NCI-H2196 treated with DMSO at 0.1 percent for 48 hours (cell line): ENCODE data around the gene SEMA3G.

Experiments used
- DNase-seq: peaks from one replicate; lab custom pipeline; 2025; ENCODE audit not compliant: unreplicated experiment; lab: John Stamatoyannopoulos, UW

The SEMA3G gene

DNA sequence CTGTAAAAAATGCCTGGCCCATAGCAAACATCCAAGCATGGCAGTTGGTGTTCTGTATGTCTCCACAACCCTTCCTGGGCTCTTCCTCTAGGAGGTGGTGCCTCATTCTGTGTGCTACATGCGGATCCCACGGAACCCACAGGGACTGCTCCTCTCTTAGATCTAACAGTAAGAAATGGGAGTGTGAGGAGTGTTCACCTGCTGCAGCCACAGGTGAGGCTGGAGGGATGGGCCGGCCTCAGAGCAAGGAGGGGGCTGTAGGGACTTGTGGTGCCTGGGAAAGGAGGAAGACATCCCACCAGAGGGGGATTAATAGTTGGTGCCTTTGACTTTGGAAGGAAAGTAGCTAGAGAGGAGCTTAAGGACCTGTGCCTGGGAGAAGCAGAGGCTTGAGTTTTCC, 22.2 kb downstream of the SEMA3G start:
- DNase-seq: no peak

DNA sequence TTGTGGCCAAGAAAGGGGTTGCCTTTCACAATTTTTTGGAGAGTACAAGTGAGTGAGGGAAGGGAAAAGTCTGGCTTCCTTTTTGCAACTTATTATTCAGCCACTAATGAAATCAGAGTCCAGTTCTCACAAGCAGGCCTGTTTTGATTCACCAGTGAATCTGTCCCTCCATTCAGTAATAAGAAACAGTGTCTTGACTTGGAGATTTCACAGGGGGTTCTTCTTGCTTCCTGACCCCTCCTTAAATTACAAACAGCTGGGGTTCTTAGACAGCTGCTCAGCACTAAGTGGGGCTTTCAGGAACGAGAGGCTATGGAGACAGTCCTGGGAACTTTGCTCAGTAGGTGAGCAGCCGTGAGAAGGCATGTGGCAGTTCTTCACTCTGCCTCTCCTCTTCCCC, 24.5 kb downstream of the SEMA3G start:
- DNase-seq: no peak

DNA sequence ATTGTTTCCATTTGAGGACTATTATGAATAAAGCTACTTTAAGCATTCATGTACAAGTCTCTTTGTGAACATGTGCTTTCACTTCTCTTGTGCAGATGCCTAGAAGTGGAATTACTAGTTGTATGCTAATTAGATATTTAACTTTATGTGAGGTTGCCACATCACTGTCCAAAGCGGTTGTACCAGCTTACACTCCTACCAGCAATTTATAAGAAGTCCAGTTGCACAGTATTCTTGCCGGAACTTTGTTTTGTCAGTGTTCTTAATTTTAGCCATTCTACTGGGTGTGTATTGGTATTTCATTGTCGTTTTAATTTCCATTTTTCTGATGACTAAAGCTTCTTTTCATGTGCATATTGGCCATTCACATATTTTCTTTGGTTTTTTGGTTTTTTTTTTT, 29.1 kb downstream of the SEMA3G start:
- no peak for DNase-seq

DNA sequence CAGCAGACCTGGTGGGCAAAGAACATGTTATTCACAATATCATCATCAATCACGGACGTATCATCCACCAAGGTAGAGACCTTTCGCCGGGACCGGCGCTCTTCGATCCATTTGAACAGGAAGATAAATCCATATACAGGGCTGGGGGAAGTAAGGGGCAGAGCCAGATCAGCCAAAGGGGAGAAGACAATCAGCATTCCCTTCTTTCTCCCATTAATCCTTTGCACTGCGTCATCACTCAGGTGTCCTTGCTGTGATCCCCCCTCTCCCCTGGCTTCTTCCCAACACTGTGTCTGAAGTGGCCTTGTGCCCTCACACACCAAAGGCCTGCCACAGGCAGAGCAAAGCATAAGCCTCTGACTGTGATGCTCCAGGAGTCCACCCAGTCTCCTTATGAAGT, 36.4 kb downstream of the SEMA3G start:
- no peak for DNase-seq

DNA sequence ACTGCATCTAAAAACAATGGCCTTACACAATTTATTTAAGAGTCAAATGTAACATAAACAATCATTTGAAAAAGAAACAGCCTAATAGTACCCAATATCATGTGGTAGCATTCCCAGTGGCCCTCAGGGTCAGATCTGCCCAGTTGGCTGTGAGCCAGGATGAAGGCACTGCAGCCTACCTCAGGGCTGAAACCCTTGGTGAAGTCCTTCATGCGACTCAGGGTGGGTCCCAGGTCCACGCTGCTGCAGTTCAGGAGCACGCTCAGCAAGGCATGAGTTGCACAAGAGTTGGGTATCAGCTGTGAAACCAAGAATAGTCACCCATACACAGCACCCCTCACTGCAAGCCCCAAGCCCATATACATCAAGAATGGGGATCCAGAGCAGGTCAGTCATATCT, 37.1 kb downstream of the SEMA3G start:
- DNase-seq: no peak

DNA sequence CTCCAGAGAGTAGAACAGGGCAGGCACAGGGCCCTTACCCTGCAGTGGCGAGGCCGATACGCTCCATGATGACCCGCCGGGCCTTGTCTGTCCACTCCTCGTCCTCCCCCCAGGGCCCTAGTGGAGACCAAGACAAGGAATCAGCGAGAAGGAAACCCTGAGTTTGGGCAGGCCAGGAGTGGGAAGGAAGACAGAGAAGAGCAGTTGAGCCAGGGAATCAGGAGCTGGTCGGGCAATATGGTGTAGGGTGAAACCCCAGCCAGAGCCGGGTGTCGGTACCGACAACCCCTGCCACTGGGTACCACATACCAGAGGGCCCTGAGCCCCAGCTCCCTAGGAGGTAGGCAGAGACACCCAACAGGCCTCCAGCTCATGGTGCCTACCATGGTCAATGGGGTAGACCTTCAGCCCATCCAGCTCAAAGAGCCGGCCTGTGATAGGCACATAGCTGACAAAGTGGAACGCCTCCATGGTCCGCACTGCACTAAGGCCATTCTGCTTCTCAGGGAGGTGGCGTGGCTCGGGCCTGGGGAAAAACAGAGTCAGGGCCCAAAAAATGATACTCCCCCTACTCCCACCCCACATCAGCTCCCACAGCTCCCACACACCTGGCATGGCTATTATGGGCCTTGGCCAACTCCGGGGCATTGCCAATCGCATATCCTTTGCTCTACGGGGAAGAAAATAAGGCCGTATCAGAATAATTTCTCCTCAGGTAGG, 38.0 kb downstream of the SEMA3G start:
- DNase-seq: no peak

DNA sequence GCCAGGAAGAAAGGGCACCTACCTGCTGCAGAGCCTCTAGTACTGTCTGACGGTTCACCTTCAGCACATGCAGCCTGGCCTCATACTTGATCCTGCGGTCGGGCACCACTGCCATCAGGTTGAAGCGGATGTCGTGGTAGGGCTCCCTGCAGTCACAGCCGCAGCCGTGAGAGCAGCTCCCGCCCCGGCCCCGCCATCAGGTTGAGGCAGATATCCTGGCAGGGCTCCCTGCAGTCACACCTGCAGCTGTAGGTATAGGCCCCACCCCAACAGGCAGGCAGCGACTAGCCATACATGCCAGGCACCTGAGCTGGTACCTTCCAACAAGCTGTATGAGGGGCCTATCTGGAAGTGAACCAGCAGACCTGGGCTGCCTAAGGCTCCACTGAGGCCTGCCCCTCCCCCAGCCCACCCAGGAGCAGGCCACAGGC, 38.7 kb downstream of the SEMA3G start:
- DNase-seq: no peak

DNA sequence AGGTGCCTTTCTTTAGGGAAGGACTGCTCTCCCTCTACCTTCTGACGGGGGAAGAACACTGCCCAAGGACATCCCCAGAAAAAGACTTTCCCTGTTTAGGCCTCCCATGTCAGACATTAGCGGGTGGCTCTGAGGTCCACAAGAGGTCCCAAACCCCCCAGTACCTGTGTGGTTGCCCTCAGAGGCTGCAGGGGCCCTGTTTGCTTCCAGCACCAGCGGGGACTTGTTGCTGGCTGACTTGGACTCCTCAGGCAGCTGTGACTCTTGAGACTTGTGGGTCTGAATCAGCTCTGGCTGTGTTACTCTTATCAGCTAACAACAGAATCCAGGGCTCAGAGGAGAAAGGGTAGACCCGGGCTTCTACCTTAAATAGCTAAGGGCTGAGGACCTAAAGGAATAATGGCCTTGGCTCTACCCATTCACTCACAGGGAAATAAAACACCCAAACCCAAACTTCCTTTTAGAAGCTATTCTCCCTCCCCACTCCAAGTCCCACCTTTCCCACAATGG, 39.2 kb downstream of the SEMA3G start:
- no peak for DNase-seq

DNA sequence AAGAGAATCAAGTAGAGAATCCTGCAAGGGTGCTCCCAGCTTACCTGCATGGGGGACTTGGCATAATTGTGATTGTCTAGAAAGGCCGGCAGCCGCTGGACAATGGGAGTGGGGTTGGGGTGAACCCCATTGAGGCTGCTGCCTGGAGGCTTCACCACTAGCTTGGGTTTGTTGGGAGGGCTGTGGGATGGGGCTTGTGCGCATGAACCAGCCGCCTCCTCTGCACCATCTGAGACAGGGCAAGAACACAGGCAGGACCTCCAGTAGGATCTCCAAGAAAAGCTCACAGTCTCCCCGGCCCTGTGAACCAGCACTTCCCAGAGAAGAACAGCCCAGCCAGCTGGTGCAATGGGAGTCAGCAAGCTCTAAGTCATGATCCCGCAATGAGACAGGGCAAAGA, 39.8 kb downstream of the SEMA3G start:
- no peak for DNase-seq

DNA sequence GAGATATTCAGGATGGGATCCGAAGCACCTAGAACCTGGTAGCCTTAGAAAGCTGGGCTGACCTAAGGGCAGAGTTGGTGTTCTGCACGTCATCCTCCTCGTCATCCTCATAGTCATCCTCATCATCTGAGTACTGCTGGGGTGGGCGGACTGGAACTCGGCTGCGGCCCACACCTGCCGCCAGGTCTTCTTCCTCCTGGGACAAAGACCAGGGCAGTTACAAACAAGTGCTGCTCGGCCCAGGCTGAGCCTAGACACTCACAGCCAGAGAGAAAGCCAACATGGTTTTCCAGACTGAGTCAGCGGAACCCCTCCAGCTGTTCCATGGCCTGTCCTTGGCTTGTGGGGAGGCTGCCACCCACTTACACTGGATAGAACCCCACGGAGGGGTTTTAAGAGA, 40.5 kb downstream of the SEMA3G start:
- no peak for DNase-seq

DNA sequence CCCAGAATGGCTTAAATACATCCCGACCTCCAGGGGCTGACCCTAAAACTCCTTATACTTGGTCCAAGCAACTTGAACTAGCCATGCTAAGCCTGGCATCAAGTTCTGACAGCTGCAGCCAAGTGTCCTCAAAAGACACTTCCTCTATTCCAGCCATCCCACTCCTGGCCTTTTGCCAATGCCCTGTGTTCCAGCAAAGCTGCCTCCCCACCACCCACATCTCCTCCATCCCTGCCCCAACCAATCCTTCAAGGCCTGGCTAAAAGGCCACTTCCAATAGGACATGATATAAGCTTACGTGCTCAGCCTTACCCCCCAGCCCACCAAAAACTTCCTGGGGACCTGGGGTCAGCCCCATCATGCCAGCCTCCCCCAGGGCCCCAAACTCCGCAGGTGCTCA, 40.9 kb downstream of the SEMA3G start:
- DNase-seq: no peak

DNA sequence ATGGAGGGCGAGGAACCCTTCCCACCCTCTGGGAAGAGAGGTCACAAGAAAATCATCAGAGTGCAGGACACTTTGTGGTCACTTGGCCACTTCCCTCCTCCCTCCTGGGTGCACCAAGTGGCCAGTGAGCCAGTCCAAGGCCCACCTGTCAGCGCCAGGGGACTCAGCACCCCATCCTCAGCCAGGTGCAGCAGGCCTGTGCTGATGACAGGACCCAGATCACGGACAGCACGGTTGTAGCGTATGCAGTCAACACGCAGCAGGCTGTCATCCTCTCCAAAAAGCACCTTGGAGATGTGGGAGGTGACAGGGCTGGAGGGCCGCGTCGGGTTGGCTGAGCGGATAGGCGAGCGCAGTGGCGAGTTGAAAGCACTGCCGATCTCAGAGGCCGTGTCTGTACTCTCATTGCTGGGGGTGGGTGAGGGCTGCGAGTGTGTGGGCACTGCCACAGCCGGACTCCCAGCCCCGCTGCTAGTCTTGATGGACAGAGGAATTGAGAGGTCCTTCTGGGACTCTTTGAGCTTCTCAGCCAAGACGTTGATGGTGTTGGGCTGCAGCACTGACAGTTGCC, 41.5 kb downstream of the SEMA3G start:
- no peak for DNase-seq

DNA sequence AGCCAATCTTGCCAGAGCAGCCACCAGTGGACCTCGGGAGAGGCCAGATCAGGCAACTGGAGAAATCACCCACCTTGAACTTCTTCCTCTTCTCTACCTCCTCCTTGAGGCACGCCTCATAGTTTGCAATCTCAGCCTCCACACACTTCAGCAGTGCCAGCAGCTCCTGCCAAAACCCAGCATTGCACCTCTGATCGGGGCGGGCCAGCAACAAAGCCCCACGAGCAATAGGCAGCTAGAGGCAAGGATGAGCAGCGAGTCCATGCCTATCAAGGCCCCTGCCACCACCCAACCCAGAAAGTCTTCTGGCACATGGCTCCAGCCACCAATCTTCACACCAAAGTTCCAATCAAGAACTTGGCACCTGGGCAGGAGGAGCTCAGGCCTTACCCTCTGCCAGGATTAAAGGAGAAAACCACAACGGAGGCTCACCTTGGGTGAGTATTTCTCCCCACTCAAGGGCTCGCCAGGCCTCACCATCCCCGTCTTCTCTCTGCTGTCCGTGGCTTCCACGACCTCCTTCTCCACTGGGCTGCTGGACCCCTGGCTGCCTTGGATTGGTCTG, 42.1 kb downstream of the SEMA3G start:
- no peak for DNase-seq

DNA sequence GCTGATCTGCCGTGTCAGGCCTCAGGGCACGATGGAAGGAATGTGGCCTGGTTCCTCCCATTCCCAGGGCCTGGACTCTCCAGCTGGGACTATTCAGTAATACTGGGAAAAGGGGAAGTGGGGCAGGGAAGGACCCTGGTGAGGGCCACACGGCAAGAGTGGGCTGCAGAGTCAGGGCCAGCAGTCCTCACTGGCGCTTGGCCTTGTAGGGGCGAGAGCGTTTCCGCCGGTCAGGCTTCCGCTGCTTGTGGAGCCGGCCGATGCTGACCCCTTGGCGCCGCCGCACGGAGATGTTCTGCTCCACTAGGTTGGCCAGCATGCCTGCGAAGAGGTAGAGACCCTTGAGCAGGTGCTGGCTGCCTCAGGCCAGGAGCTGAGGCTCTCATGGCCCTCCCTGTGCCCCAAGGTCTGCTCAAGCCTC, 42.8 kb downstream of the SEMA3G start:
- no peak for DNase-seq

DNA sequence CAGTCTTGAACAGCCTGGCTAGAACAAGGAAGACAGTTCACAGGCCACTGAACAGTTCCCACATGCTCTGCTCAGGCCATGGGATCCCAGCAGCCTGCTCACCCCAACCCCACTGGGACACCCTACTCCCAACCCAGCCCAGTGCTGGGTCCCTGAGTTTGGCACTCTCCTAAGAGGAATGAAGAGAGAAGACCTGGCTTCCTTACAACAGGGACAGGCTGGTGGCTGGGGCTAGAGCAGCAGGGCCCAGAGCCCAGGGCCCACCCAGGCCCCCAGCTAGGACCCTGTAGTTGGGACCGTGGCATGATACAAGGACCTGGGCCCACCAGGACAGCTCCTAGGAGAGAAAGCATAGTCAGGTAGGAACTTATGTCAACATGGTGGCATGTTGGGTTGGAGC, 43.4 kb downstream of the SEMA3G start:
- DNase-seq: no peak

DNA sequence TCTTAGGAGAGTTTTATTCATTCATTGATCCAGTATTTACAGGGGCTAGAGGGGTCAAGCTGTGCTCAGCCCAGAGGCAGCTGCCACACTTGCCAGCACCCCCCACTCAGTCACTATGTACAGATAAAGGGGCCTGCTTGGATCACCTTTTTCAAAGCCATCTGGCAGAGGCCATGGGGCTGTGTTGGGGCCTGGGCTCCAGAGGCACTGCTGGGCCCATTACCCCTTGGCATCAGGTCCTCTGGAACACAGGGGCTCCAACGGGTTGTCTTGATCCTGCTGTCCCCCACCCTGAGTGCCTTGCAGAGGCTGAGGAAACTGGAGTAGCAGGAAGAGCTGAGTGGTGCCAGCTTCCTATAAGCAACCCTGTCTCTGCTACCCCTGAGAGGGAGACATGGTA, 43.9 kb downstream of the SEMA3G start:
- DNase-seq: no peak

DNA sequence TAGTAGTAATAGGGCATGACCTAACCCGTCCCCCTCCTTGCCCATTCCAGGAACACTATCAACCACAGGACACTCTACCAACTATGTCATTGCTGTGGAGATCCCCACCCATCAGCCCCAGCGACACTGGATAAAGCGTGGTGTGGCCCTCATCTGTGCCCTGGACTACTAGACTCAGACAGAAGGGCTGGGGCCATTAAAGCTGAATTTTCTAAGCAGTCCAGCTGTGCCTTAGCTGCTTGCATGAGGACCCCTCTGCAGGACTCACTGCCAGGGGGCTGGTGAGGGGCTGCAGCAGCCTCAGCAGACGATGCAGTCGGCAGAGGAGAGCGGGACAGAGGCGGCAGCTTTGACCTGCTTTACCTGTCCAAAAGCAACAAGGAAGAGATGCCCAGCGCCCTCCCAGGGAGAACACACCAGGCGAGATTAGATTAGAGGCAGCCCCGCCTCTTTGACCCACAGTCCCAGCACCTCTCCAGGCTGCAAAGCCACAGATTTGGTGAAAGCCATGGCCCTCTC, 44.6 kb downstream of the SEMA3G start:
- DNase-seq: no peak

DNA sequence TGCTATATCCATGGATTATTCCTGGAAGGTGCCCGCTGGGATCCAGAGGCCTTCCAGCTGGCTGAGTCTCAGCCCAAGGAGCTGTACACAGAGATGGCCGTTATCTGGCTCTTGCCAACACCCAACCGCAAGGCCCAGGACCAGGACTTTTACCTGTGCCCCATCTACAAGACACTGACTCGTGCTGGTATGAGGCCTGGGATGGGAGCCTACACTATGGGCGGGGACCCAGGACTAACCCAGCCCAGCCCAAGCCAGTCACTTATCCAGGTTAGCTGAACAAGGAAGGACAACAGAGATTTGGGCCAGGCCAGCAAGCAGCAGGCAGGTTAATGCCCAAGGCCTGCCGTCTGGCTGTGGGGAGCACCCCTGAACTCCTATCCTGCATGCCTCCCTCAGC, 45.3 kb downstream of the SEMA3G start:
- no peak for DNase-seq

DNA sequence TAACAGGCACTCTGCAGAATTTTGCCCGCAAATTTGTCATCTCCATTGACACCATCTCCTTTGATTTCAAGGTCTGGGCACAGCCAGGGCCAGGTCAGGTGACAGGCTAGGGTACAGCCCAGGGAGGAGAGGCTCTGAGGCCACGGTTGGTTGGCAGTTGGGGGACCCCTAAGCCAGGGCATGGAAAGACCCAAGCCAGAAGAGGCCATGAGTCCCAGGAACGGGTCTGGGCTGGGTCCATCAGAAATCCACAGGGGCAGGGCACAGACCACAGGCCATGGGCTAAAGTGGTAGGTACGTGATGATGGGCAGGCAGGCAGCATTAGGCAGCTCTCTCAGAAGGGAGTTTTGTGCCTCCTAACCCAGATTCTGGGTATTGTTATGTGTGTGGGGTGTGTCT, 45.8 kb downstream of the SEMA3G start:
- DNase-seq: no peak

DNA sequence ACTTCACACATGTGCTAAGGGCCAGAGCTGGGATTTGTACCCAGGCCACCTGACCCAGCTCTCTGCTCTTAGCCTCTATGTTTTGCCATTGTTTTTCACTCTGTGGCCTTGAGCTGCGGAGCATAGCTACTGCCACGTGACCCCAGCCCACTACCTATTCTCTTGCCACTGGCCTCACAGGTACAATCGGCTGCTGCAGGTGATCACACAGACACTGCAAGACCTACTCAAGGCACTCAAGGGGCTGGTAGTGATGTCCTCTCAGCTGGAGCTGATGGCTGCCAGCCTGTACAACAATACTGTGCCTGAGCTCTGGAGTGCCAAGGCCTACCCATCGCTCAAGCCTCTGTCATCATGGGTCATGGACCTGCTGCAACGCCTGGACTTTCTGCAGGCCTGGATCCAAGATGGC, 46.2 kb downstream of the SEMA3G start:
- no peak for DNase-seq

DNA sequence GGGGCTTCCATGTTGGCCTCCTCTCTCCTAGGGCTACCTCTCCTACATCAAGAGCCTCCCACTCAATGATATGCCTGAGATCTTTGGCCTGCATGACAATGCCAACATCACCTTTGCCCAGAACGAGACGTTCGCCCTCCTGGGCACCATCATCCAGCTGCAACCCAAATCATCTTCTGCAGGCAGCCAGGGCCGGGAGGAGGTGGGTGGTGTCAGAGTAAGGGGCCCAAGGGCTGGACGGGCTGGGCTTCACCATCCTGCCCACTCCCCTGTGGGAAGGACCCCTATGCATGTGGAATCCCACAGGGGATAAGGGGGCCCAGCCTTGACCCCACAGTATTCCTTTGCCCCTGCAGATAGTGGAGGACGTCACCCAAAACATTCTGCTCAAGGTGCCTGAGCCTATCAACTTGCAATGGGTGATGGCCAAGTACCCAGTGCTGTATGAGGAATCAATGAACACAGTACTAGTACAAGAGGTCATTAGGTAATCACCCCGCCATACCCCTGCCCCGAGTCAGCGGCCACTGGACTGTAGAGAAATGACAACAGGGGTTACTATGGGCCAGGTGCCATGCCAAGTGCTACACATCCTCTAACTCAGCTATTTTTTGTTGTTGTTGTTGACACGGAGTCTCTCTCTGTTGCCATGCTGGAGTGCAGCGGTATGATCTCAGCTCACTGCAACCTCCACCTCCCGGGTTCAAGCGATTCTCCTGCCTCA, 47.1 kb downstream of the SEMA3G start:
- no peak for DNase-seq
